ENCODE results near the gene NUDT16. TPM values are rescaled to one million over a fixed set of nuclear protein-coding genes. Genes with fewer than 3 reads are reported as not detected.

NUDT16 gene
- total and polyA plus RNA-seq, 2 of the 8 experiments (the other 6 are each of a cell fraction or from before 2014, with no cell fraction given), result 8.5 to 19.1 TPM

DNA sequence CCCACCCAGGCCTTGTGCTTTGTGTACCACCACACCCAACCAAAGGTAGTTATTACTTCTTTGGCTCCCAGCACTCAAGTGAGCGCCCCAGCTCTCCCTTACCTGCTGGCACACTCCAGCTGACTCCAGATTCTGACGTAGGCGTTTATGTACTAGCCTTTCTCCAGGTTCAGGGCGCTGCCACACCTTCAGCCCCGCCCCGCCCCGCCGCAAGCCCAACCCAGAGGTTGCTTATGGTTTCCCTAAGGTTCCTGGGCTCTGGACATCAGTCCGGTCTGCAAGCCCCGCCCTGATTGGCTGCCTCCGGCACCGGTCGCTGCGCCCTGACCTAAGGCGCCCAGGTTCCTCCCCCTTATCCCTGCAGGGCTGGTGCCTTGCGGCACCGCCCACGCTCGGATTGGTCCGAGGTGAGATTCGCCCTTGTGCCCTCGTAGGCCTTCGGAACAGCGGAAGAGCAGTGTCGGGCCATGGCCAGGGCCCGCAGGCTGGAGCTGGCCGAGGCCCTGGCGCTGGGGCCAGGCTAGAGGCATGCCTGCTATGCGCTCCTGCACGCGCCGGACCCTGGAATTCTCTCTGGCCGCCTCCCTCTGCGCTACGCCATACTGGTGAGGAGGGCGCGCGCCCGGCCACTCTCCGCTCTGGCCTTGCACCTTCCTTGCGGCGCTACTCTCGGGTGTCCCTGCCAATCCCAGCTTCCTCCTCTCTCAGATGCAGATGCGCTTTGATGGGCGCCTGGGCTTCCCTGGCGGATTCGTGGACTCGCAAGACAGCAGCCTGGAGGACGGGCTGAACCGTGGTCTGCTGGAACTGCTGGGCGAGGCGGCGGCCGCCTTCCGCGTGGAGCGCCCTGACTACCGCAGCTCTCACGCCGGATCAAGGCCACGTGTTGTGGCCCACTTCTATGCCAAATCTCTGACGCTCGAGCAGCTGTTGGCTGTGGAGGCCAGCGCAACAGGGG lies 19.8 kb upstream of the NUDT16 start (continued):
- TF ChIP-seq, protein P1, sequence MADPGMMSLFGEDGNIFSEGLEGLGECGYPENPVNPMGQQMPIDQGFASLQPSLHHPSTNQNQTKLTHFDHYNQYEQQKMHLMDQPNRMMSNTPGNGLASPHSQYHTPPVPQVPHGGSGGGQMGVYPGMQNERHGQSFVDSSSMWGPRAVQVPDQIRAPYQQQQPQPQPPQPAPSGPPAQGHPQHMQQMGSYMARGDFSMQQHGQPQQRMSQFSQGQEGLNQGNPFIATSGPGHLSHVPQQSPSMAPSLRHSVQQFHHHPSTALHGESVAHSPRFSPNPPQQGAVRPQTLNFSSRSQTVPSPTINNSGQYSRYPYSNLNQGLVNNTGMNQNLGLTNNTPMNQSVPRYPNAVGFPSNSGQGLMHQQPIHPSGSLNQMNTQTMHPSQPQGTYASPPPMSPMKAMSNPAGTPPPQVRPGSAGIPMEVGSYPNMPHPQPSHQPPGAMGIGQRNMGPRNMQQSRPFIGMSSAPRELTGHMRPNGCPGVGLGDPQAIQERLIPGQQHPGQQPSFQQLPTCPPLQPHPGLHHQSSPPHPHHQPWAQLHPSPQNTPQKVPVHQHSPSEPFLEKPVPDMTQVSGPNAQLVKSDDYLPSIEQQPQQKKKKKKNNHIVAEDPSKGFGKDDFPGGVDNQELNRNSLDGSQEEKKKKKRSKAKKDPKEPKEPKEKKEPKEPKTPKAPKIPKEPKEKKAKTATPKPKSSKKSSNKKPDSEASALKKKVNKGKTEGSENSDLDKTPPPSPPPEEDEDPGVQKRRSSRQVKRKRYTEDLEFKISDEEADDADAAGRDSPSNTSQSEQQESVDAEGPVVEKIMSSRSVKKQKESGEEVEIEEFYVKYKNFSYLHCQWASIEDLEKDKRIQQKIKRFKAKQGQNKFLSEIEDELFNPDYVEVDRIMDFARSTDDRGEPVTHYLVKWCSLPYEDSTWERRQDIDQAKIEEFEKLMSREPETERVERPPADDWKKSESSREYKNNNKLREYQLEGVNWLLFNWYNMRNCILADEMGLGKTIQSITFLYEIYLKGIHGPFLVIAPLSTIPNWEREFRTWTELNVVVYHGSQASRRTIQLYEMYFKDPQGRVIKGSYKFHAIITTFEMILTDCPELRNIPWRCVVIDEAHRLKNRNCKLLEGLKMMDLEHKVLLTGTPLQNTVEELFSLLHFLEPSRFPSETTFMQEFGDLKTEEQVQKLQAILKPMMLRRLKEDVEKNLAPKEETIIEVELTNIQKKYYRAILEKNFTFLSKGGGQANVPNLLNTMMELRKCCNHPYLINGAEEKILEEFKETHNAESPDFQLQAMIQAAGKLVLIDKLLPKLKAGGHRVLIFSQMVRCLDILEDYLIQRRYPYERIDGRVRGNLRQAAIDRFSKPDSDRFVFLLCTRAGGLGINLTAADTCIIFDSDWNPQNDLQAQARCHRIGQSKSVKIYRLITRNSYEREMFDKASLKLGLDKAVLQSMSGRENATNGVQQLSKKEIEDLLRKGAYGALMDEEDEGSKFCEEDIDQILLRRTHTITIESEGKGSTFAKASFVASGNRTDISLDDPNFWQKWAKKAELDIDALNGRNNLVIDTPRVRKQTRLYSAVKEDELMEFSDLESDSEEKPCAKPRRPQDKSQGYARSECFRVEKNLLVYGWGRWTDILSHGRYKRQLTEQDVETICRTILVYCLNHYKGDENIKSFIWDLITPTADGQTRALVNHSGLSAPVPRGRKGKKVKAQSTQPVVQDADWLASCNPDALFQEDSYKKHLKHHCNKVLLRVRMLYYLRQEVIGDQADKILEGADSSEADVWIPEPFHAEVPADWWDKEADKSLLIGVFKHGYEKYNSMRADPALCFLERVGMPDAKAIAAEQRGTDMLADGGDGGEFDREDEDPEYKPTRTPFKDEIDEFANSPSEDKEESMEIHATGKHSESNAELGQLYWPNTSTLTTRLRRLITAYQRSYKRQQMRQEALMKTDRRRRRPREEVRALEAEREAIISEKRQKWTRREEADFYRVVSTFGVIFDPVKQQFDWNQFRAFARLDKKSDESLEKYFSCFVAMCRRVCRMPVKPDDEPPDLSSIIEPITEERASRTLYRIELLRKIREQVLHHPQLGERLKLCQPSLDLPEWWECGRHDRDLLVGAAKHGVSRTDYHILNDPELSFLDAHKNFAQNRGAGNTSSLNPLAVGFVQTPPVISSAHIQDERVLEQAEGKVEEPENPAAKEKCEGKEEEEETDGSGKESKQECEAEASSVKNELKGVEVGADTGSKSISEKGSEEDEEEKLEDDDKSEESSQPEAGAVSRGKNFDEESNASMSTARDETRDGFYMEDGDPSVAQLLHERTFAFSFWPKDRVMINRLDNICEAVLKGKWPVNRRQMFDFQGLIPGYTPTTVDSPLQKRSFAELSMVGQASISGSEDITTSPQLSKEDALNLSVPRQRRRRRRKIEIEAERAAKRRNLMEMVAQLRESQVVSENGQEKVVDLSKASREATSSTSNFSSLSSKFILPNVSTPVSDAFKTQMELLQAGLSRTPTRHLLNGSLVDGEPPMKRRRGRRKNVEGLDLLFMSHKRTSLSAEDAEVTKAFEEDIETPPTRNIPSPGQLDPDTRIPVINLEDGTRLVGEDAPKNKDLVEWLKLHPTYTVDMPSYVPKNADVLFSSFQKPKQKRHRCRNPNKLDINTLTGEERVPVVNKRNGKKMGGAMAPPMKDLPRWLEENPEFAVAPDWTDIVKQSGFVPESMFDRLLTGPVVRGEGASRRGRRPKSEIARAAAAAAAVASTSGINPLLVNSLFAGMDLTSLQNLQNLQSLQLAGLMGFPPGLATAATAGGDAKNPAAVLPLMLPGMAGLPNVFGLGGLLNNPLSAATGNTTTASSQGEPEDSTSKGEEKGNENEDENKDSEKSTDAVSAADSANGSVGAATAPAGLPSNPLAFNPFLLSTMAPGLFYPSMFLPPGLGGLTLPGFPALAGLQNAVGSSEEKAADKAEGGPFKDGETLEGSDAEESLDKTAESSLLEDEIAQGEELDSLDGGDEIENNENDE (IDR thresholded peaks at IDR 0.05; ENCODE audit: insufficient replicate concordance, low read length), result no peak
- TF ChIP-seq SP1 (IDR thresholded peaks at IDR 0.05; ENCODE audit: low read depth, low read length) (peak; percentile 86; the same call in 1 of the 2 replicates), CREB1 (IDR thresholded peaks at IDR 0.05) (peak; percentile 67; the same call in 1 of the 2 replicates), KDM4A (IDR thresholded peaks at IDR 0.05; ENCODE audit: low read depth, low read length, severe bottlenecking) (peak; percentile 88), TAF7 (optimal IDR thresholded peaks at IDR 0.05; ENCODE audit: borderline replicate concordance, low read depth, low read length) (peak; percentile 79), MAFK (IDR thresholded peaks at IDR 0.05; ENCODE audit: low read depth, low read length) (no peak), POLR2A (IDR thresholded peaks at IDR 0.05; ENCODE audit: control extremely low read depth in 1 of 2, low read depth in 2 of 2, low read length in 2 of 2) (peak; percentile 62 to 90)
- TF ChIP-seq, protein P2, sequence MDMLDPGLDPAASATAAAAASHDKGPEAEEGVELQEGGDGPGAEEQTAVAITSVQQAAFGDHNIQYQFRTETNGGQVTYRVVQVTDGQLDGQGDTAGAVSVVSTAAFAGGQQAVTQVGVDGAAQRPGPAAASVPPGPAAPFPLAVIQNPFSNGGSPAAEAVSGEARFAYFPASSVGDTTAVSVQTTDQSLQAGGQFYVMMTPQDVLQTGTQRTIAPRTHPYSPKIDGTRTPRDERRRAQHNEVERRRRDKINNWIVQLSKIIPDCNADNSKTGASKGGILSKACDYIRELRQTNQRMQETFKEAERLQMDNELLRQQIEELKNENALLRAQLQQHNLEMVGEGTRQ (IDR thresholded peaks at IDR 0.05; ENCODE audit: low read length), result no peak
